ENCODE data around the gene ARGFX. TPM values are rescaled to one million over a fixed set of nuclear protein-coding genes. Genes with fewer than 3 reads are reported as not detected.

ARGFX gene
- total and polyA plus RNA-seq, 9 of the 15 experiments (the other 6 are each of a cell fraction or from before 2014, with no cell fraction given): not detected

- TF ChIP-seq MITF (IDR thresholded peaks at IDR 0.05) (no peak), TAL1 (IDR thresholded peaks at IDR 0.05) (no peak), TEAD1 (CRISPR knock-in tag; IDR thresholded peaks at IDR 0.05) (no peak), CHD4 (IDR thresholded peaks at IDR 0.05; ENCODE audit: insufficient read depth, insufficient replicate concordance, low read depth, low read length, poor library complexity, severe bottlenecking) (no peak), MXI1 (IDR thresholded peaks at IDR 0.05; ENCODE audit: low read depth, low read length) (0 out of 2 replicates have a peak, but pooled peaks have one; percentile 24), EP400 (IDR thresholded peaks at IDR 0.05) (peak; percentile 80), HDGF (IDR thresholded peaks at IDR 0.05) (no peak), KDM5B (IDR thresholded peaks at IDR 0.05; ENCODE audit: insufficient replicate concordance, low read depth, low read length) (peak; percentile 67), TCF3 (CRISPR knock-in tag; IDR thresholded peaks at IDR 0.05) (no peak), TCF7L2 (IDR thresholded peaks at IDR 0.05; ENCODE audit: low read depth, low read length) (no peak), SFPQ (IDR thresholded peaks at IDR 0.05; ENCODE audit: low read depth, low read length) (no peak), BDP1 (IDR thresholded peaks at IDR 0.05; ENCODE audit: insufficient read depth, insufficient read length) (no peak), ELF1 (tag; IDR thresholded peaks at IDR 0.05) (peak; percentile 82), ZNF785 (CRISPR knock-in tag; IDR thresholded peaks at IDR 0.05) (no peak), SETDB1 (IDR thresholded peaks at IDR 0.05; ENCODE audit: low read length) (no peak), ZFP30 (CRISPR knock-in tag; IDR thresholded peaks at IDR 0.05; ENCODE audit: borderline replicate concordance) (no peak), DACH1 (IDR thresholded peaks at IDR 0.05; ENCODE audit: partially characterized antibody) (peak; percentile 35), RFX5 (IDR thresholded peaks at IDR 0.05; ENCODE audit: low read depth, low read length) (no peak), LEF1 (IDR thresholded peaks at IDR 0.05) (no peak), ZNF584 (CRISPR knock-in tag; IDR thresholded peaks at IDR 0.05; ENCODE audit: low read depth) (no peak)
- TF ChIP-seq, protein P1, sequence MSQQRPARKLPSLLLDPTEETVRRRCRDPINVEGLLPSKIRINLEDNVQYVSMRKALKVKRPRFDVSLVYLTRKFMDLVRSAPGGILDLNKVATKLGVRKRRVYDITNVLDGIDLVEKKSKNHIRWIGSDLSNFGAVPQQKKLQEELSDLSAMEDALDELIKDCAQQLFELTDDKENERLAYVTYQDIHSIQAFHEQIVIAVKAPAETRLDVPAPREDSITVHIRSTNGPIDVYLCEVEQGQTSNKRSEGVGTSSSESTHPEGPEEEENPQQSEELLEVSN (IDR thresholded peaks at IDR 0.05; ENCODE audit: borderline replicate concordance in 1 of 2, extremely low read depth in 1 of 2, insufficient read depth in 1 of 2, insufficient read length in 1 of 2, low read depth in 1 of 2, low read length in 1 of 2, poor library complexity in 1 of 2, severe bottlenecking in 1 of 2): peak in 1 of 2 experiments; percentile 21
- TF ChIP-seq, protein P2, sequence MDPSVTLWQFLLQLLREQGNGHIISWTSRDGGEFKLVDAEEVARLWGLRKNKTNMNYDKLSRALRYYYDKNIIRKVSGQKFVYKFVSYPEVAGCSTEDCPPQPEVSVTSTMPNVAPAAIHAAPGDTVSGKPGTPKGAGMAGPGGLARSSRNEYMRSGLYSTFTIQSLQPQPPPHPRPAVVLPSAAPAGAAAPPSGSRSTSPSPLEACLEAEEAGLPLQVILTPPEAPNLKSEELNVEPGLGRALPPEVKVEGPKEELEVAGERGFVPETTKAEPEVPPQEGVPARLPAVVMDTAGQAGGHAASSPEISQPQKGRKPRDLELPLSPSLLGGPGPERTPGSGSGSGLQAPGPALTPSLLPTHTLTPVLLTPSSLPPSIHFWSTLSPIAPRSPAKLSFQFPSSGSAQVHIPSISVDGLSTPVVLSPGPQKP (CRISPR knock-in tag; IDR thresholded peaks at IDR 0.05): no peak
These were observed 21.9 kb upstream of the ARGFX start, which contains the start of gene POLQ (continued) for GRCh38 chr3:121545574-121546455.

All from K562 (cell line).